HG02623 (cell line): ENCODE data around the gene CCDC34.

Source experiments
- ATAC-seq: cut with Tn5 transposase; IDR thresholded peaks from one replicate; pipeline ENCODE4 v1.9.1; 2021; ENCODE audit warnings: moderate library complexity; ENCODE audit not compliant: unreplicated experiment

Gene CCDC34

DNA sequence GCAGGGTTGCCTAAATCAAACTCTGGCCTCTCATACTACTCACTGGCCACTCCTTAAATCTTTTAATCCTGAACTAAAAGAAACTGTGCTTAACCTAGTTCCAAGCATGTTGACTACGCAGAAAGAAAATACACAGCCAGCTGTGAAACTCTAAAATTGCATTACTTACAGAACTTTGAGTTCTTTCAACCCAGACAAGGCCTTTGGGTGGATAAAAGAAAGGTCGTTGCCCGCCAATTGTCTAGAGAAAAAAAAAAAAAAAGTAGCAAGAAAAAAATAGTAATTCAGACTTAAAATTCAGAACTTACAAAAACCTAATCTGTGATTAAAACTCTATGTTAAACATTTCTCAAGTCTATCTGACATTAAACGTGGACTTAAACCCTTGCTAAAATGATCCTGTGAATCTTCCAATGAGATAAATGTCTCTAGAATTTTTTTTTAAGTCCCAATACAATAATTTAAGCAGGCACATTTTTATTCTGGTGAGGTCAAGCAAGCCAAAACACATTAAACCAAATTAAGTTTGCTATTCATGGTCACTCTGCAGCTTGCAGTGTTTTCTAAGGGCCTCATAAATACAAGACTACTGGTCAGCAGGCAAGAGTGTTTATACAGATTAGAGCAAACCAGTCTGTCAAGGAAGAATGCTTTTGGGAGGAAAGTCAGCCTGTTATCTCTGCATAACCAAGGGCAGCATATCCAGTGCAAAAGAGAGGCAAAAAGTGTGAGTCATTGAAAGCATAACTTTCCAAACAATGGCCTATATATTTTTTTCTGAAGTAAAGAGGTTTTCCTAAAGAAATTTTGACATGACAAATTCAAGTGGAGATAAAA lies 29.5 kb upstream of the CCDC34 start:
- no peak for ATAC-seq

DNA sequence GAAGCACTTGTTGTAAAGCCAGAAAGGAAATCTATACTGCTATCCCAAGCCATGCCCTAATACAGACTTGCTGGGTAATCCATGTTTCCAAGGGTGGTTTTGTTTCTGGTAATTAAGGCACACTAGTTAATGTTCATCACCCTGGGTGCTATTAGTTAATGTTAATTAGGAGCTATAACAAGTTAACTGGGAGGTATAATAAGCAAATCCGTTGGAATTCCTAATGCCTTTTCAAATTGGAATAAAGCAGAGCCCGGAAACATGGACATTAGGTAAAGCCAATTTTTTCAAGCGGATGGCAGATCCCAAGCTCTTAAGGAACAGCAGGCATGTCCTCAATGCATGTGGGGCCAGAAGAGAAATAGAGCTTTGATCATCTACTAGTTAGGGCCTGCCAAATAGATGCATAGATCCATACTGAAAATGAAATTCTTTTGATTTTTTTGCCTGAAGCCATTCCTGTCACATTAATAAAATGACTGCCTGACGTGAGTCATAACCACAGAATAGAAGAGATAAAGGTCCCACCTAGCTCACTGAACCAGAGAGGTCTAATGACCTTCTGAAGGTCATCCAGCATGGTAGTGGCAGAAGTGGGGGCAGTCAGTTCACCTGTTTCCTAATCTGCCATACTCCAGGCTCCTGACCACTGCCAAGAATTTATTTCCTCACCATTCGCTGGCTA lies 28.5 kb upstream of the CCDC34 start:
- no peak for ATAC-seq

DNA sequence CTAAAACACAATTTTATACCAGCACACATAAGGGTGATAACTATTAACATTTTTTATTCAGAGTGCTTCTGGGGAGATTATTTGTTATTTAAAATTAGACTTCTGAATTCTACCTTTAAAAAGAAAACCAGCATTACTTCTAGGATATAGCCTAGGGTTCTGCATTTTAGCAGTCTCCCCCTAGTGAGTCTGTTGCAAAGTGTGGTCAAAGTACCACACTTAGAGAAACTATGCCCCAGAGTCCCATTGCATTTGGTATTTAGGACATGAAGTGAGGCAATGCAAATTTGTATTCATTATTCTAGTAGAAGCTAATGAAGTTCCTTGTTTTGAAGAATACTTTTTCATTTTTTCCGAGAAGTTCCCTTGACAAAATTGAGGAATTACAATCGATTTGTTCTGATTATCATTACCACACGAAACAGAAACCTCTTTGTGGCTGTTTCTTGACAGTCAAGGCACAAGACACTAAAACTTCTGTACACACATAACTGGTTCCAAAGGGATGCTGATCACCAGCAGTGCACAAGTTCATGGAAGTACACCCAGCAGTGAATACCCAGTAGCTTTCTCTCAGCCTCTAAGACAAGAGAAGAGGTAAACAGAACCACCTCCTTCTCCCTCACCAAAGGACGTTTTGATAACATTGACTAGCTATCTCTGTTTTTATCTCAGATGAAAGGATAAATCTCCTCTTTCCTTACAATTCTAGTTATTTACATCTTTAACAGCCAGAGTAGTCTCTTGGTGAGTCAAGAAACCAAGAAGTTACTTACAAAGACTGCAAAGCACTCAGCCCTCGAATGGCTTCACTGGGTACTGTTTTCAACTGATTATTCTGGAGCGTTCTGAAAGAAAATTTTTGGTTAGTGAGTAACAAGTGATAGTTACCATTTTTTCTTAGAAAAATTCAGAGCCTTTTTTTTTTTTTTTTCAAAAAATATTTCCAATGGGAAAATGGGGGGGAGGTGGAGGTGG lies 27.6 kb upstream of the CCDC34 start:
- ATAC-seq = no peak

DNA sequence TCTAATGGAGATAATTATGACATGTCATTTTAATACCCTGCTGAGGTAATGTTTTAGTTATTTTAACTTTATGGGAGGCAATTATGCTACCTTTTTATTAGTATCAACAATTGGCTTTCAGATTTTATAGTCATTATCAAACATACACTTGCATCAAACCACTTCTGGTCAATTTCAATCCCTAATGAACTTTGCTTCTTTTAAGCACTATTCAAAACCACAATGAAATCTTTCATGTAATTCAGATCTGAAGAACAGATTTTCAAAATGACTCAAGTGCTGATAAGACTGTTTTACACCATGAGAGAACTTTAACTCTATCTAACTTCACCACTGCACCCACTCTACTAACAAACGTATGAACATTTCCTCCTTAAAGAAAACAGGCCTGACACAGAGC lies 25.9 kb upstream of the CCDC34 start:
- no peak for ATAC-seq

DNA sequence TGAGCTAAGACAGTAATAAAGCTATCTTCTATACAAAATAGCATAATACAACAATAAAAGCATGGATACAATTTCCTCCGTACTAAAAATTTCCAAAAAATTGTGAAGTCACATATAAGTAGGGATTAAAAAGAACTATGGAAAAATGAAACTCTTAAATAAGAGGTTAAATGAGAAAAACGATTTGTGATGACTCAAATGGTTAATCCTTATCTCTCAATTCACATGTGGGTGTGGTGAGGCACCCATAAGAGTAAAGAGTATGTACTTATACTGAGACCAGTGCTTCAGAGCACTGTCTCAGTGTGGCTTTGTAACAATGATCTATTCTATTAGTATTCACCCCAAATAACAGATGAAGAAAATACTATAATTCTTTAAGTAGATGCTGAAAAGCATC lies 25.0 kb upstream of the CCDC34 start:
- ATAC-seq = no peak

DNA sequence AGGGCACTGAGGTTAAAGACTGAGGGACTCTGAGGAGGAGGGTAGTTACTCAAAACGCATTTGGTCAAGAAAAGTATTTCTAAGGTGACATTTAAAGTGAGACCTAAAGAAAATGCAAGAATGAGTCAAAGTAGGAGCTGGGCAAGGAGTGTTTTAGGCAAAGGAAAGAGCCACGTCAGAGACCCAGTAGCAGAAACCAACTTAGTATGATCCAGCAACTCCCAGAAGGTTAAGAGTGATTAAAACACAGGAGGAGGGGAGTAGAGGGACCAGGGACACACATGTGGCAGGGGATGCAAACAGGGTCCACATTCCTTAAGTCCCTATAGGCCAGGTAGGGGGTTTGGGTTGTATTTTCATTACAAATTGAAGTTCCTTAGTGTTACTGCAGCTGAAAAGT lies 24.3 kb upstream of the CCDC34 start:
- ATAC-seq = no peak

DNA sequence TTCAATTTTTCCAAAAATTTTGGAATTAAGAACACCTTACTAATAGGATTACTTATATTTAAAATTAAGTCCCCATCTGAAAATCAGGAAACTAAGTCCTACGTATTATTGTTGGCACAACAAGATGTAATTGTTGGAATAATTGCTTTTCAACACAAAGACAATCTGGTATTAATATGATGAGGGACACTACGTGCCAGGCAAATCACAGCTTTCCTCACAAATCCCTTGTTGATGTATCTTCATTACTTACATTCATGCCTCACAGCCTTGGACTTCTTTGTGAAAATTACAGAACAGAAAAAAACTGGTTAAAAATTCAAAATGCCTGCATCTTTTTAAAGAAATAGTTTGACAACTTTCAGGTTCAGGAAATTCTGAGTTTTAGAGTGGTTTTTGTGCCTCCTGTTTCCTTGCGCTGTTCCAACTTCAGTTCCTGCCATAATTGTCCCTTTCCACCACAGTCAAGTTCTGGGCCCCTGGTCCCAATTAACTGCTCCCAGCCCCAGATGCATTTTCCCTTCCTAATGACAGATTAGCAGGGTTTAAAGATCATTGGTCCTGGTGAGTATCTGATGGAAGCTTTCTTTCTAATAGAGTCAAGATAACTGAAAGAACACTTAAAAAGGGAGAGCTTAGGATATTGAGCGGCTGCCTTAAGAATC lies 23.3 kb upstream of the CCDC34 start:
- ATAC-seq = no peak

DNA sequence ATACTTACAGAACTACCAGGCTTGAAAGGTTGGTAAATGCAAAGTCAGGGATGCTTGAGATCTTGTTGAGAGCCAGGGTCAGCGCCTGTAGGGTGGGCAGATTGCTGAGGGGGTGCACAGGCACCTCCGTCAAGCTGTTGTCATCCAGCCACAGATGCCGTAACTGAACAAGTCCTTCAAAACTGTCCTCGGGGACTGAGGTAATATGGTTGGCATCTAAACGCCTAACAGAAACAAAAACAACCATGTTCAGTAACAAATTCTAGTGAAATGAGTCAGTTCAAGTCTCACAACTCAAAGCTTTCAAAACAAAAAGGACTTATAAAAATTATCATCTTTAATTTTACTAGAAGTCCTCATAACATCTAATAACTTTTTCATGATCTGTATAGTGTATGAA lies 22.2 kb upstream of the CCDC34 start:
- no peak for ATAC-seq

DNA sequence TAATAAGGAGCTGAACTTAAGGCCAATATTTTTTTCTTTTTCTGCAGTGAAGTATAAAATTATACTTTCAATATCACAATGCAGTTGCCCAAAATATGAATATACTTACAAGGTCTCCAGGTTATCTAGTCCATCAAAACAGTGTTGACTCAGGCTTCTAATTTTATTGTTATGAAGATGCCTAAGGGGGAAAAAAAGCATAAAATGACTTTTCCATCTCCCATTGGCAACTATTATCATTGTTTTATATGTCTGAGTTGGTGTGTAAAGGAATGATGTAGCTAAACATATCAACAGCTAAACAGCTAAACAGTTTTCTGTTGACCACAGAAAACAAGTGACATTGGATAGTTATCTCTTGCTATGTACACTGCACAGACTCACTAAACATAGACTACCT lies 21.2 kb upstream of the CCDC34 start:
- ATAC-seq = no peak

DNA sequence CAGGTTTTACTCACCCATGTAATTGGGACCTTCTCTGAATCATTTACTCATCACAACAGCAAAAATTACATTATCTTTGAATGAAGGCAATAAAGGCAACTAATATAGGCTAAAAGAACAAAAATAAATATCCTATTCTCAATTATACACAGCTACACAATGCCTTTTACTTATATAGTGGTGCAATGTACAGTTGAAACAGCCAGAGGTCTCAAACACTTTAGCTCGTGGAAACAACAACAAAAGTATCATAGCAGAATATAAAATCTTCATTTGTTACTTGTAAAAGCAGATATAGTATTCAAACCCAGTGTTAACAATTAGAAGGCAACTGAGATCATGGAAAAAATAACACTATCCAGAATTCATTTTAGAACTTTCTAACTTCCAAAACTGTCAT lies 20.6 kb upstream of the CCDC34 start:
- ATAC-seq = no peak

DNA sequence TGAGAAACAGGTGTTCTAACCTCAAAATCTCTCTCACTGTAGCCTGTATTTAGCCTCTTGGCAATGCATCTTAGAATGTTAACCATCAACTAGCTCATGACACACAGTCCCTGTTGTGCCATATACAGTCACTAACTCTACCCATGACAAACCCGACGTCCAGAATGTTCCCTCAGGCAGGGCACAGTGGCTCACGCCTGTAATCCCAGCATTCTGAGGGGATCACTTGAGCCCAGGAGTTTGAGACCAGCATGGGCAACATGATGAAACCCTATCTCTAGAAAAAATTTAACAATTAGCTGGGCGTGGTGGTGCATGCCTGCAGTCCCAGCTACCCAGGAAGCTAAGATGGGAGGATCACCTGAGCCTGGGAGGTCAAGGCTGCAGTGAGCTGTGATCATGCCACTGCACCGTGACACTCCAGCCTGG lies 18.2 kb upstream of the CCDC34 start:
- ATAC-seq = no peak

DNA sequence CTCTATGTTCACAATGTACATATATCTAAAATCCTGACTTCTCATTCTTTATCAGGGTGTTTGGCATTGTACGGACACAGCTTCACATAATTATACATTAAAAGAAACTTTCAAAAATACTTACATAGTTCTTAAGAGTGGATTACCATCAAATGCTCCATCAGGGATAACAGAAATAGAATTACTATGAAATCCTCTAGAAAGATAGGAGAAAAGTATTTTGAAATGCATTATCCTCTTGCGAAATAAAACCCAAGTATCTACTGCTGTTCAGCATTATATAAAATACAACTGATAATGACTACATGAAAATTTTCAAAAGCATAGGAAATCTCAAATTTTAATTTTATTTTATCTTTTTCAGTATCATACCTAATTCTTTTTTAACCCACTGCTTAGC lies 17.8 kb upstream of the CCDC34 start:
- ATAC-seq = no peak

DNA sequence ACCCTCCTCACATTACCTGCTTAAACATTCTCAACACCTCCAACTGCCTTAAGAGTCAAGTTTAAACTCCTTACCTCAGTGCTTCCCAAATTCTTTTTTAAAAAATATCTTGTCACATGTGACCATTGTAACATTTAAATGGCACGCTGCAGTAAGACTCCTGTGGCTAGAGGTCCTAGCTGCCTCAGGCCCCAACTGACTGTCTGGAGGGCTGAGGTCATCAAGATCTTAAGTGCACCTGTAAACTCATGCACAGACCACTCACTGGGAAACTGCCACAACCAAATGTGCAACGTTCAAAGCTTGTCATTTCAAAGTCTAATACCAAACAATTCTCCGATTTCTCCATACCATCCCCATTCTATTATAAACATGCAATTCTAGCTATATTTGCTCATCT lies 16.4 kb upstream of the CCDC34 start:
- no peak for ATAC-seq

DNA sequence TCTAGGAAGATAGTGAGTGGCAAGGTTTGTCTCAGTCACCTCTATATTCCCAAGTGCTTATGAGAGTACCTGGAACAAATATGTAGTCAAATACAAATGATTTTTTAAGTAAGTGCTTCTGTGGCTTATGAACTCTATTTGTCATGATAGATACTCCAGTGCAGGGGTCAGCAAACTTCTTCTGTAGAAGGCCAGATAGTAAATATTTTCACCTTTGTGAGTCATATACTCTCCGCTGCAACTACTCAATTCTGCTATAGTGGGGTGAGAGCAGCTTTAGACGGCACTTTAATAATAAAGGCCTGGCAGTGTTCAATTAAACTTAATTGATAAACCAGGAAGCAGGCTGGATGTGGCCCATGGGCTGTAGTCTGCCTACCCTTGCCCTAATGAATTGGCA lies 12.4 kb upstream of the CCDC34 start:
- no peak for ATAC-seq

DNA sequence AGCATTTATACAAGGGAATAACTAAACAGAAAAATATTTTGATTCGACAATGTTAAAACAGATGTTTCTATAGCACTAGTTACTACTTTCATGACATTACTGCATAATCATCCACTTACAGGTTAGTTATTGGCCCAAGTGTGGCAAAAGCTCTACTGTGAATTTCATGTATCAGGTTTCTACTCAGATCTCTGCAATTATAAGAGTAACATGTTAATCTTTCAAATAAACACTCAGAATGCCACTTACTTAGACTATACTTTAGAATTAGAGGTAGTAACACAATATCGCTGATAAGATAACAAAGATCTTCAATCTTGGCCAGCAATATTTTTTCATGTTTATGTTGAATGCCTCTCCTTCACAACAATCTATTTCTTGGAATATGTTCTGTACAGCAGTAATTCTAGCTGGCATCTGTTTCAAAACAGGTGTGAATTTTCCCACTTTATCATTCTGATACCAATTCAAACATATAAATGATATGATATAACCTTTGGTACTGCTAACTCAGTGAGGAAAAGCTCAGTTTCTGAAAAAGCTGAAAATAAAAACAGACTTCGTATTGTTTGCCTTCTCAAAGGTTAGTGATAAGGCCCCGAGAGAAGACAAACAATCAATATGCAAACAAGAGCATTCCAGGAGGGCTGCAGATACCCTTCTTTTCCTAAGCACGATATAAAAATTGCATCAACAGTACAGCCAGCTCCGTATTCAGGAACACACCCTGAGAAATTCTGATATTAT lies 11.0 kb upstream of the CCDC34 start:
- no peak for ATAC-seq

DNA sequence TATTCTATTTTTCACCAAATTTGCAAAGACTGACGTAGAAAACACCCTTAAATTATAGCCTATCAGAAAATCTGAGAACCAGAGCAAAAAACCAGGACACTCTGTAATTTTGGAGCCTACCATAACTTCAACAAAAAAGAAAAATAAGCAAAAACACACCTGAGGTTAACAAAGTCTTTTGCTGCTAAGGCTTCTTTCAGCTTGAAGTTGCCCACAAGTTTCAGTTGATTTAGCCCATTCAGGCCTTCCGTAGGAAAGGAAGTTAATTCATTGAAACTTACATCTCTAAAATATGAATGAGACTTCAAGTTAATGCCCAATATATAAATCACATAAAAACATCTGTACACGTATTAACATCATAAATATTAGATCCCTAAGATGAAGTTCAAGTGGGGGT lies 10.4 kb upstream of the CCDC34 start:
- ATAC-seq = no peak

DNA sequence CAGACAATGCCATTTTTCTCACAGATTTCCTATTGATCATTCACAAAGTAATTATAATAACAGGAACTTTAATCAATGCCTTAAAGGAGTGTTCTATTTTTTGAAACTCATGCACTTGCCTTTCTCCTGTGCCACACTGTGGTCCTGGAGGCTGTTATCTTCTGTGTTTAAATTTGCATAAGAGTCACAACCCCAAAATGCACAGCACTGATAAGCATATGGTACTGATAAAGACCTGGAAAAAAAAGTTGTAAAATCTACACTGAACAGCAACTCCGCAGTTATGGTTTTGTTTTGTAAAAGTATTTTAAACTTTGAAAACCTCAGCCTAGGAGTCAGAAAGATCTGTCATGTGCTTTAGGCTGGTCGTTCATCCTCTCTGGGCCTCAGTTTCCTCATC lies 9.1 kb upstream of the CCDC34 start:
- no peak for ATAC-seq

DNA sequence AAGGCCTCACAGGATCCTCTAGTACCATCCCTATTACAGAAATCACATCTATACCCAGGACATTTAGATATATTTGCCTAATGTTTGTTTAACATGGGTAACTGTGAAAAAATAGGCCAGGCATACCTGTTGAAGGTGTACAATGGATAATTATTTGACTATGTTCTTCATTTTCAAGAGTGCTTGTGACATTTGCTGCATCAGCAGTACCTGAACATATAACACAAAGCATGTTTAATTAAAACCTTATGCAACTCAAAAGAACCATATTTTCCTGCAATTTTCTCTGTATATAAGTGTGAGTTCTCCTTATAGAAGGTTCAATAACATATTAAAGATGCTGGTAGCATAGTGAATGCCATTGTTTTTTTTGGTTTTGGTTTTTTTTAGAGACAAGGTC lies 8.5 kb upstream of the CCDC34 start:
- ATAC-seq = no peak

DNA sequence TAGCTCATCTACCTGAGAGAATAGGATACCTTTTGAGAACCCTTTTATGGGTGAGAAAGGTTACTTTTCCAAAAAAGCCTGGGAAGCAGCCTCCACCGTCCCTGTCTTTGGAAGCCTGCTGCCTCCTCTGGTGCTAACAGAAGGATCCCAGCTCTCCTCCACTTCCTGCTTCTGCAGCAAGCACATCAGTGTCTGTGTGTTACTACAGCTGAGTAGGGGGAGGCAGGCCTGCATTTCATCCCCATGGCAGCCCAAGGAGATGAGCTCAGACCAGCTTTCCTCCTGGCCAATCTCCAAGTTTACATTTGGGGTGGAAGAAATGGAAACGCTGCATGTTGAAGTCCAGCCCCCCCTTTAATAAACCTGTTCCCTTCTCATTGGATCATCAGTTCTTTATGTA lies 7.4 kb upstream of the CCDC34 start:
- ATAC-seq = no peak

DNA sequence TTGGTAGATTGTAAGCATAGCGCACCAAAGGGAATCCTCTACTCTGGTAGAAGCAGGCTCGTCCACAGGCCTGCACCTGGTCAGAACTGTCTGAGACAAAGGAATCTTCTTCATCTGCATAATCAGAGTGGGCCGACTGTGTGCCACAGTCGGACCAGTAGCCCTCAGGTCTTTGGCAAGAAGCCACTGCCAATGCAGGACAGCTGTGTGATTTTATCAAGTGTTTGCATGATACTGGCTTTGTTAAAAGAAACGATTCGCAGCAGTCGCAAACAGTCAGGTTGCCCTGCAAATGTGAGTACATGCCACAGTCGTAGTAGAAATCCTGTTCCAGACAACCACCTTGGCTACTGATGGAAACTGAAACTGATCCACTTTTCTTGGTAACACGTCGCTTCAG lies 4.9 kb upstream of the CCDC34 start:
- ATAC-seq = no peak
